Endothelial cell of umbilical vein (primary cell): ENCODE data around the gene ATXN7L1. TPM values are rescaled to one million over a fixed set of nuclear protein-coding genes. Genes with fewer than 3 reads are reported as not detected.

ENCODE experiments used
- BruUV-seq: library from RNA; stranded (reverse); fragments of 400-500 nt; replicated peaks from 2 replicates; lab custom pipeline; 2021; lab: Mats Ljungman, UMichigan
- CTCF ChIA-PET: fragments of 300-600, 350-600 bp; sonication (Branson Sonifier 250); formaldehyde crosslinking; loops from one replicate; lab custom pipeline; 2021; ENCODE audit warnings: antibody characterized with exemption, inconsistent platforms; lab: Charles Lee
- POLR2A ChIA-PET: fragments of 300-600, 350-600 bp; sonication (Branson Sonifier 250); formaldehyde crosslinking; loops from one replicate; lab custom pipeline; 2021; ENCODE audit warnings: antibody characterized with exemption, inconsistent platforms; lab: Charles Lee
- DNase-seq: peaks from one replicate; pipeline ENCODE4 v3.0.0-alpha.2; 2011; ENCODE audit warnings: low read depth, low spot score
- FAIRE-seq: peaks from 2 replicates; lab custom pipeline; 2011; peaks lifted over from hg19 to GRCh38; lab: Jason Lieb, UNC
- H2AFZ ChIP-seq: 2 replicates; pipeline ENCODE4 v1.6.0; 2012; ENCODE audit warnings: low read depth, low read length, control low read depth, inconsistent platforms
- H3K27ac ChIP-seq: 2 replicates; pipeline ENCODE4 v1.5.1; 2011; ENCODE audit warnings: low read depth, mild to moderate bottlenecking, control low read depth, low read length, moderate library complexity; ENCODE audit not compliant: insufficient read depth
- H3K27me3 ChIP-seq, 2 experiments: 2 replicates each; pipeline versions ENCODE4 v1.6.0 to v1.6.1; 2011; ENCODE audit warnings: low read length in 2 of 2, mixed read lengths in 1 of 2; ENCODE audit not compliant: control insufficient read depth in 2 of 2, insufficient read depth in 2 of 2
- H3K36me3 ChIP-seq, 2 experiments: 2 replicates in 1 of 2; 3 replicates in 1 of 2; pipeline ENCODE4 v1.5.1; 2011; ENCODE audit warnings: low read length in 2 of 2, mild to moderate bottlenecking in 1 of 2, moderate library complexity in 1 of 2; ENCODE audit not compliant: control insufficient read depth in 2 of 2, insufficient read depth in 2 of 2; ENCODE audit errors: extremely low read depth in 1 of 2
- H3K4me1 ChIP-seq: 3 replicates; pipeline ENCODE4 v1.5.1; 2011; ENCODE audit warnings: mild to moderate bottlenecking, low read length; ENCODE audit not compliant: control insufficient read depth, insufficient read depth; ENCODE audit errors: extremely low read depth
- H3K4me2 ChIP-seq: 2 replicates; pipeline ENCODE4 v1.6.1; 2011; ENCODE audit warnings: low read length, control low read depth, mixed read lengths; ENCODE audit not compliant: insufficient read depth
- H3K4me3 ChIP-seq, 3 experiments: fragments of 200-600 bp in 1 of 3; sonication (generic), shearing (Covaris generic) in 1 of 3; replicated peaks in 1 of 3; 2 replicates each; pipeline ENCODE4 v1.5.1; 2011 to 2016; ENCODE audit warnings: control low read depth in 3 of 3, low read length in 3 of 3, mild to moderate bottlenecking in 2 of 3, inconsistent platforms in 1 of 3, low read depth in 1 of 3, moderate library complexity in 1 of 3; ENCODE audit not compliant: insufficient read depth in 1 of 3
- H3K79me2 ChIP-seq: 2 replicates; pipeline ENCODE4 v1.6.0; 2012; ENCODE audit warnings: low read length, inconsistent platforms; ENCODE audit not compliant: control insufficient read depth, insufficient read depth
- H3K9ac ChIP-seq: replicated peaks from 2 replicates; pipeline ENCODE3; 2011; ENCODE audit warnings: low read length, control low read depth; ENCODE audit not compliant: insufficient read depth; ENCODE audit errors: extremely low read depth
- H3K9me1 ChIP-seq: replicated peaks from 3 replicates; pipeline ENCODE4 v1.6.0; 2011; ENCODE audit warnings: mild to moderate bottlenecking, low read length; ENCODE audit not compliant: control insufficient read depth, insufficient read depth; ENCODE audit errors: extremely low read depth
- H3K9me3 ChIP-seq: replicated peaks from 2 replicates; pipeline ENCODE4 v1.5.1; 2012; ENCODE audit warnings: low read length, inconsistent platforms; ENCODE audit not compliant: control insufficient read depth, insufficient read depth
- H4K20me1 ChIP-seq: replicated peaks from 2 replicates; pipeline ENCODE3; 2011; ENCODE audit warnings: mild to moderate bottlenecking, low read length; ENCODE audit not compliant: control insufficient read depth, insufficient read depth; ENCODE audit errors: extremely low read depth
- CTCF ChIP-seq, 2 donors: IDR thresholded peaks; 1 replicate in 1 of 2; 2 replicates in 1 of 2; pipeline ENCODE4 v1.5.1; 2011; ENCODE audit warnings: low read length in 2 of 2, mild to moderate bottlenecking in 2 of 2, moderate library complexity in 2 of 2, control low read depth in 1 of 2, inconsistent platforms in 1 of 2, low read depth in 1 of 2; ENCODE audit not compliant: insufficient read depth in 1 of 2; ENCODE audit errors: extremely low read depth in 1 of 2
- EZH2 ChIP-seq: IDR thresholded peaks from 2 replicates; pipeline ENCODE4 v1.6.1; 2012; ENCODE audit warnings: borderline replicate concordance, low read depth, mild to moderate bottlenecking, moderate library complexity, low read length, inconsistent platforms; ENCODE audit not compliant: severe bottlenecking
- FOS ChIP-seq: IDR thresholded peaks from 2 replicates; pipeline ENCODE4 v1.6.1; 2011; ENCODE audit warnings: mild to moderate bottlenecking, low read length, moderate library complexity, borderline replicate concordance; ENCODE audit not compliant: insufficient read depth
- GATA2 ChIP-seq: IDR thresholded peaks from 2 replicates; pipeline ENCODE4 v1.7.0; 2011; ENCODE audit warnings: low read depth, mild to moderate bottlenecking, moderate library complexity, mixed read lengths, low read length; ENCODE audit not compliant: insufficient read length, insufficient read depth
- JUN ChIP-seq: IDR thresholded peaks from 2 replicates; pipeline ENCODE4 v1.6.1; 2011; ENCODE audit warnings: borderline replicate concordance, low read depth; ENCODE audit not compliant: insufficient read length, insufficient read depth
- MAX ChIP-seq: IDR thresholded peaks from 2 replicates; pipeline ENCODE4 v1.6.1; 2011; ENCODE audit not compliant: insufficient read depth, insufficient read length
- MYC ChIP-seq: IDR thresholded peaks from one replicate; pipeline ENCODE4 v1.6.1; 2011; ENCODE audit warnings: mild to moderate bottlenecking, low read depth, low read length
- POLR2A ChIP-seq: IDR thresholded peaks from 2 replicates; pipeline ENCODE4 v1.6.1; 2012; ENCODE audit warnings: low read depth, mild to moderate bottlenecking, control low read depth, low read length
- POLR2AphosphoS5 ChIP-seq: IDR thresholded peaks from 2 replicates; pipeline ENCODE4 v1.6.1; 2012; ENCODE audit warnings: low read depth, mild to moderate bottlenecking, control low read depth, low read length, moderate library complexity; ENCODE audit not compliant: insufficient read depth
- dilution Hi-C: fragments of 300-500 bp; cut with MboI; formaldehyde crosslinking; loops from one replicate; pipeline ENCODE4 v1.15.0; 2019; ENCODE audit warnings: low sequenced_read_pairs; ENCODE audit not compliant: extremely low pct_ligation_motif_present
- intact Hi-C: fragments of 100-400 bp; cut with micrococcal nuclease; formaldehyde crosslinking; loops from one replicate; pipeline ENCODE4 v1.10.0; 2022
- polyA plus RNA-seq, 4 experiments: library from polyadenylated mRNA; depleted of rRNA in 3 of 4; stranded (reverse) in 3 of 4; unstranded in 1 of 4; fragments of >200 nt; gene quantifications; 2 replicates each; pipeline versions ENCODE4 v1.2.1 to v1.2.3, GENCODE V29; 2011 to 2012; ENCODE audit warnings: missing spikeins in 1 of 4
- total RNA-seq: library from RNA; stranded (reverse); gene quantifications from 2 replicates; pipeline ENCODE4 v1.2.3, GENCODE V29; 2021

The ATXN7L1 gene
- total and polyA plus RNA-seq, 2 donors (not counting 3 experiments of a cell fraction or from before 2014, with no cell fraction given): 4.6 to 15.6 TPM

GRCh38 chr7:105731042-105731441 is 145.4 kb downstream of the ATXN7L1 start:
- Histone ChIP-seq H3K79me2 (no peaks in the 10 kb centered on the region), H4K20me1 (no peaks in the 10 kb centered on the region), H3K27ac (no peak overlapping the region), H3K4me1 (no peaks in the 10 kb centered on the region), H3K9me1 (no peaks in the 10 kb centered on the region), H2AFZ (no peak overlapping the region), H3K27me3 (no peaks in the 10 kb centered on the region), H3K9me3 (no peaks in the 10 kb centered on the region), H3K9ac (no peak overlapping the region), H3K4me3 (no peak overlapping the region), H3K4me2 (no peak overlapping the region), H3K36me3 (no peaks in the 10 kb centered on the region)
- no TSS peak for BruUV-seq
- FAIRE-seq (no peak), DNase-seq (no peak)
- ChIA-PET POLR2A (no interaction called here), CTCF (interaction anchor here (1.7 kb wide), 1 partner anchor 16 kb away, joined by 7 read pairs; no protein-coding TSS in a partner anchor)
- no peak for TF ChIP-seq EZH2
- no peak for TF ChIP-seq JUN
- no peak for TF ChIP-seq MYC
- TF ChIP-seq FOS: no peak
- no peak for TF ChIP-seq MAX
- TF ChIP-seq GATA2: no peak
- TF ChIP-seq POLR2AphosphoS5: no peak
- no peak for TF ChIP-seq CTCF (IDR thresholded peaks at IDR 0.05; ENCODE audit: extremely low read depth in 1 of 2, insufficient read depth in 1 of 2, low read depth in 1 of 2, low read length in 2 of 2)
- TF ChIP-seq POLR2A: no peak
- dilution Hi-C loops (no loop called here), intact Hi-C loops (no loop called here)
